Astrocyte of the spinal cord (primary cell): ENCODE results near the gene GRIN3A.

Experiments
- DNase-seq: peaks from one replicate; pipeline ENCODE4 v3.0.0; 2011; ENCODE audit warnings: low read depth, low spot score
- H3K4me3 ChIP-seq: 2 replicates; pipeline ENCODE4 v1.5.1; 2011; ENCODE audit warnings: low read depth, mild to moderate bottlenecking, low read length, moderate library complexity
- CTCF ChIP-seq: IDR thresholded peaks from 2 replicates; pipeline ENCODE4 v1.5.1; 2012; ENCODE audit warnings: low read depth, mild to moderate bottlenecking, low read length, inconsistent platforms
- in situ Hi-C: cut with HindIII; loops from 2 replicates; pipeline ENCODE4 v1.10.0; 2017; ENCODE audit warnings: low sequenced_read_pairs

Gene GRIN3A

GRCh38 chr9:101639785-101640665, 98.4 kb downstream of the GRIN3A start:
- peak; percentile 3 for DNase-seq
- H3K4me3 ChIP-seq = no peak overlapping the region
- no peak for TF ChIP-seq CTCF
- in situ Hi-C loops = no loop called here

GRCh38 chr9:101639311-101639710, 99.1 kb downstream of the GRIN3A start:
- no peak for TF ChIP-seq CTCF
- in situ Hi-C loops = no loop called here
- DNase-seq = no peak
- H3K4me3 ChIP-seq = no peak overlapping the region

GRCh38 chr9:101636247-101636646, 102.2 kb downstream of the GRIN3A start:
- in situ Hi-C loops = no loop called here
- H3K4me3 ChIP-seq = no peak overlapping the region
- DNase-seq = no peak
- TF ChIP-seq CTCF = no peak

- TF ChIP-seq CTCF = no peak
- no peak overlapping the region for H3K4me3 ChIP-seq
- no peak for DNase-seq
- in situ Hi-C loops = no loop called here
Measured at GRCh38 chr9:101635473-101635872, 103.0 kb downstream of the GRIN3A start.

- no peak overlapping the region for H3K4me3 ChIP-seq
- no peak for TF ChIP-seq CTCF
- DNase-seq = no peak
- in situ Hi-C loops = no loop called here
Measured at GRCh38 chr9:101634741-101635409, 103.6 kb downstream of the GRIN3A start.

- TF ChIP-seq CTCF = no peak
- in situ Hi-C loops = no loop called here
- no peak overlapping the region for H3K4me3 ChIP-seq
- no peak for DNase-seq
Measured at GRCh38 chr9:101632611-101633010, 105.8 kb downstream of the GRIN3A start.
